ENCODE results near the gene TOPBP1. TPM values are rescaled to one million over a fixed set of nuclear protein-coding genes. Genes with fewer than 3 reads are reported as not detected.
A peak's percentile ranks its signal among the peaks of the same experiment; 100 is the strongest.

TOPBP1 gene
- total and polyA plus RNA-seq, 2 donors (not counting 3 experiments of a cell fraction or from before 2014, with no cell fraction given), result 23.3 to 42.2 TPM

GRCh38 chr3:133655731-133656515, 5.8 kb downstream of the TOPBP1 start:
- Histone ChIP-seq H3K27ac (ENCODE audit: insufficient read depth, low read depth, low read length) (no peak overlapping the region), H3K36me3 (ENCODE audit: control insufficient read depth in 2 of 2, extremely low read depth in 1 of 2, insufficient read depth in 2 of 2, low read length in 2 of 2) (peaks cover 8 to 12% of the 10 kb centered on the region in 2 experiments), H4K20me1 (replicated peaks; ENCODE audit: control insufficient read depth, extremely low read depth, insufficient read depth, low read length) (no peaks in the 10 kb centered on the region), H3K4me2 (ENCODE audit: insufficient read depth, low read length) (no peak overlapping the region), H3K9me3 (replicated peaks; ENCODE audit: control insufficient read depth, insufficient read depth, low read length) (no peaks in the 10 kb centered on the region), H3K79me2 (ENCODE audit: control insufficient read depth, insufficient read depth, low read length) (peaks cover 25% of the 10 kb centered on the region), H3K4me1 (ENCODE audit: control insufficient read depth, extremely low read depth, insufficient read depth, low read length) (peaks cover 11% of the 10 kb centered on the region), H3K9ac (replicated peaks; ENCODE audit: extremely low read depth, insufficient read depth, low read length) (no peak overlapping the region), H2AFZ (ENCODE audit: low read depth, low read length) (no peak overlapping the region), H3K4me3 (replicated peaks in 1 of 3; ENCODE audit: insufficient read depth in 1 of 3, low read depth in 1 of 3, low read length in 3 of 3) (no peak overlapping the region), H3K9me1 (replicated peaks; ENCODE audit: control insufficient read depth, extremely low read depth, insufficient read depth, low read length) (no peaks in the 10 kb centered on the region), H3K27me3 (ENCODE audit: control insufficient read depth in 2 of 2, insufficient read depth in 2 of 2, low read length in 2 of 2) (no peaks in the 10 kb centered on the region)
- CTCF ChIA-PET, result interaction anchor here (0.6 to 1.6 kb wide), 4 partner anchors 9 to 873 kb away, joined by 3 to 5 read pairs (median 4); no protein-coding TSS in a partner anchor
- DNase-seq (ENCODE audit: low read depth, low spot score) (peak; percentile 25), FAIRE-seq (no peak)
- TF ChIP-seq EZH2 (IDR thresholded peaks at IDR 0.05; ENCODE audit: borderline replicate concordance, low read depth, low read length, severe bottlenecking) (no peak), FOS (IDR thresholded peaks at IDR 0.05; ENCODE audit: borderline replicate concordance, insufficient read depth, low read length) (no peak), JUN (IDR thresholded peaks at IDR 0.05; ENCODE audit: borderline replicate concordance, insufficient read depth, insufficient read length, low read depth) (no peak), MYC (IDR thresholded peaks at IDR 0.05; ENCODE audit: low read depth, low read length) (no peak), CTCF (IDR thresholded peaks at IDR 0.05; ENCODE audit: extremely low read depth in 1 of 2, insufficient read depth in 1 of 2, low read depth in 1 of 2, low read length in 2 of 2) (no peak), MAX (IDR thresholded peaks at IDR 0.05; ENCODE audit: insufficient read depth, insufficient read length) (no peak), POLR2AphosphoS5 (IDR thresholded peaks at IDR 0.05; ENCODE audit: insufficient read depth, low read depth, low read length) (no peak), GATA2 (IDR thresholded peaks at IDR 0.05; ENCODE audit: insufficient read depth, insufficient read length, low read depth, low read length) (no peak), POLR2A (IDR thresholded peaks at IDR 0.05; ENCODE audit: low read depth, low read length) (no peak)
- POLR2A ChIA-PET, result no interaction called here
- dilution Hi-C loops (cut with MboI; ENCODE audit: extremely low pct_ligation_motif_present, low sequenced_read_pairs) (no loop called here), intact Hi-C loops (cut with micrococcal nuclease) (no loop called here)
- no TSS peak for BruUV-seq (replicated peaks)
